Panc1 (cell line): ENCODE results near the gene KANSL3. TPM values are rescaled to one million over a fixed set of nuclear protein-coding genes. Genes with fewer than 3 reads are reported as not detected.
"Not testable (repeated sequence)": the region's sequence is repeated elsewhere in the genome, so short reads cannot be mapped to it uniquely, and the experiment has no call there.

Source experiments
- ATAC-seq: fragments of 200-7000 bp; cut with Tn5 transposase; 2 replicates; pipeline ENCODE4 v1.9.1; 2020; ENCODE audit warnings: mild to moderate bottlenecking, moderate library complexity
- BruUV-seq: library from RNA; stranded (reverse); fragments of 400-500 nt; replicated peaks from 2 replicates; lab custom pipeline; 2021; lab: Mats Ljungman, UMichigan
- CTCF ChIA-PET: fragments of 300-600 bp; sonication (Branson Sonifier 250); formaldehyde crosslinking; loops from one replicate; lab custom pipeline; 2022; ENCODE audit warnings: antibody characterized with exemption; lab: Charles Lee
- POLR2A ChIA-PET: fragments of 300-600 bp; sonication (Branson Sonifier 250); formaldehyde crosslinking; loops from one replicate; lab custom pipeline; 2022; ENCODE audit warnings: antibody characterized with exemption; lab: Charles Lee
- DNase-seq: peaks from one replicate; pipeline ENCODE4 v3.0.0-alpha.2; 2010; ENCODE audit warnings: low read depth, low spot score
- H3K27ac ChIP-seq: 2 replicates; pipeline ENCODE4 v1.5.1; 2011; ENCODE audit warnings: mild to moderate bottlenecking, low read length, inconsistent platforms
- H3K27me3 ChIP-seq: fragments of 200-500 bp; sonication (Bioruptor generic); 2 replicates; pipeline ENCODE4 v1.6.0; 2014; ENCODE audit warnings: low read length, inconsistent platforms; ENCODE audit not compliant: control insufficient read depth, insufficient read depth
- H3K36me3 ChIP-seq: fragments of 200-500 bp; sonication (Bioruptor generic); 2 replicates; pipeline ENCODE4 v1.5.1; 2014; ENCODE audit warnings: inconsistent platforms, mild to moderate bottlenecking, low read length, moderate library complexity; ENCODE audit not compliant: control insufficient read depth, insufficient read depth
- H3K4me1 ChIP-seq: 2 replicates; pipeline ENCODE4 v1.5.1; 2011; ENCODE audit warnings: inconsistent platforms, mild to moderate bottlenecking, low read length, moderate library complexity; ENCODE audit not compliant: control insufficient read depth, insufficient read depth
- H3K4me3 ChIP-seq, 2 experiments: 2 replicates each; pipeline ENCODE4 v1.5.1; 2011 to 2012; ENCODE audit warnings: low read depth in 2 of 2, low read length in 2 of 2, mild to moderate bottlenecking in 2 of 2, inconsistent platforms in 1 of 2, moderate library complexity in 1 of 2
- H3K9me3 ChIP-seq: fragments of 200-500 bp; sonication (Bioruptor generic); 2 replicates; pipeline ENCODE4 v1.5.1; 2014; ENCODE audit warnings: low read depth, mild to moderate bottlenecking, inconsistent platforms, low read length, moderate library complexity; ENCODE audit not compliant: control insufficient read depth, insufficient read depth
- CTCF ChIP-seq: fragments of 450-650 bp; IDR thresholded peaks from 2 replicates; pipeline ENCODE4 v1.5.1; 2017; ENCODE audit warnings: mild to moderate bottlenecking
- POLR2AphosphoS5 ChIP-seq: IDR thresholded peaks from 2 replicates; pipeline ENCODE4 v1.6.1; 2012; ENCODE audit warnings: mild to moderate bottlenecking, low read depth, low read length, moderate library complexity
- REST ChIP-seq, 2 experiments: IDR thresholded peaks; 2 replicates each; pipeline ENCODE4 v1.6.1; 2011 to 2012; ENCODE audit warnings: low read depth in 2 of 2, control low read depth in 1 of 2, low read length in 1 of 2, mild to moderate bottlenecking in 1 of 2, moderate library complexity in 1 of 2; ENCODE audit not compliant: insufficient read depth in 1 of 2
- SIN3A ChIP-seq: IDR thresholded peaks from 2 replicates; pipeline ENCODE4 v1.6.1; 2012; ENCODE audit warnings: low read depth, mild to moderate bottlenecking, low read length, moderate library complexity, borderline replicate concordance; ENCODE audit not compliant: insufficient read depth
- TCF7L2 ChIP-seq: IDR thresholded peaks from 2 replicates; pipeline ENCODE4 v1.6.1; 2011; ENCODE audit warnings: mild to moderate bottlenecking, low read depth, low read length, inconsistent platforms
- in situ Hi-C: cut with HindIII; loops from 2 replicates; pipeline ENCODE4 v1.10.0; 2016; ENCODE audit warnings: low sequenced_read_pairs, low pct_unique_long_range_greater_than_20kb
- intact Hi-C: fragments of 100-400 bp; cut with micrococcal nuclease; formaldehyde crosslinking; loops from one replicate; pipeline ENCODE4 v1.10.0; 2022; ENCODE audit not compliant: unreplicated experiment
- total RNA-seq: library from RNA; stranded (reverse); gene quantifications from one replicate; pipeline ENCODE4 v1.2.1, GENCODE V29; 2021; ENCODE audit not compliant: unreplicated experiment

The KANSL3 gene
- total RNA-seq, 1 experiment from 2014 or later = 50.3 TPM

- intact Hi-C loops = no loop called here
- ChIA-PET POLR2A (no interaction called here), CTCF (interaction anchor here (0.5 to 1.5 kb wide), 8 partner anchors 9 to 203 kb away, joined by 3 to 6 read pairs (median 3); no protein-coding TSS in a partner anchor)
- no peaks in the 10 kb centered on the region for H3K27me3 ChIP-seq
- in situ Hi-C loops = no loop called here
- no peaks in the 10 kb centered on the region for H3K9me3 ChIP-seq
- TF ChIP-seq REST (IDR thresholded peaks at IDR 0.05; ENCODE audit: insufficient read depth in 1 of 2, low read depth in 2 of 2, low read length in 1 of 2) = no peak
- no peak for TF ChIP-seq SIN3A
- peak; percentile 98 for TF ChIP-seq CTCF
- TF ChIP-seq TCF7L2 = no peak
- TF ChIP-seq POLR2AphosphoS5 = no peak
- 0 out of 2 replicates have a peak overlapping the region, but pooled peaks have one; percentile 44 for H3K27ac ChIP-seq
- BruUV-seq = no TSS peak
- H3K36me3 ChIP-seq = no peaks in the 10 kb centered on the region
- H3K4me3 ChIP-seq = no peak overlapping the region
- peak; percentile 65 for ATAC-seq
- no peak for DNase-seq
- peaks cover 10% of the 10 kb centered on the region for H3K4me1 ChIP-seq
Measured at GRCh38 chr2:96554293-96555145, 83.6 kb downstream of the KANSL3 start.

- H3K4me3 ChIP-seq, H3K27ac ChIP-seq, POLR2A ChIA-PET, H3K27me3 ChIP-seq, BruUV-seq, intact Hi-C loops, DNase-seq, H3K9me3 ChIP-seq, in situ Hi-C loops, H3K36me3 ChIP-seq, ATAC-seq, H3K4me1 ChIP-seq: not testable (repeated sequence)
- CTCF ChIA-PET = interaction anchor here (0.5 to 1.5 kb wide), 7 partner anchors 9 to 203 kb away, joined by 3 to 6 read pairs (median 3); no protein-coding TSS in a partner anchor
Measured at GRCh38 chr2:96553957-96554292, 84.2 kb downstream of the KANSL3 start.
